ENCODE measurements around the gene RASGRF2.
A peak's percentile ranks its signal among the peaks of the same experiment; 100 is the strongest.
"Not testable (repeated sequence)": the region's sequence is repeated elsewhere in the genome, so short reads cannot be mapped to it uniquely, and the experiment has no call there.

RASGRF2 gene

DNA sequence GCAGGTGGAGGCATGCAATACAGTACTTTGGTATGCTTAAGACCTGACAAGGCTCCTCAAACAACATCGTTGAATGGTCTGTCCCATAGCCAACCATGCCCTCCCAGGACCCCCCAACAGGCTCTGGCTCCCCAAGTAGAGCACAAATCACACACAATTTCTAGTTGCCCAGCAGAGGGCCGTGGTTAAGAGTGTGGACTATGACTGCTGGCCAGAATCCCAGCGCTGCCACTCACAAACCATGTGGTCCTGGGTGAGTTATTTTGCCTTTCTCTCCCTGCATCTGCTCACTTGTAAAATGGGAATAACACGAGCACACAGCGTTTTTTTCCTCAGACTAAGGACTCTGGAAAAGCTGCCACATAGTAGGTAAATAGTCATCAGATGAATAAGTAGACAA is 279.4 kb downstream of the RASGRF2 start:
- DNase-seq (ENCODE audit: low read depth) = no peak

DNA sequence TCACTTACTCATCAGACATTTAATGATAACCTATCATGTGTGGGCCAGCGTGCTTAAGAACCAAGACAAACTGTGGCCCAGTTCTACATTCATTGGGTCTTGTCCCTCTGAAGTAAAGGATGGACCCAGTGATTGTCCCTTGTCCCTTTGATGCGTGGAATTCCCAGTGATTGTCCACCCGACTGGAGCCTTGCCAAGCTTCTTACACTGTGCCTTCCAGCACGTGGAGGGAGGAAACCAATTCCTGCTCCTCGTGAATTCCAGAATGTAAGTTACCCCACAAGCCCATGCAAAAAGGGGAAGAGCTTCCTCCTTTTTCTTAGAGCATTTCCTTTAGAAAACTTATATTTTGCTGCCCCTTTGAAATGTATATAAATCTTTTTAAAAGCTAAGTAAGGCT is 280.8 kb downstream of the RASGRF2 start:
- DNase-seq (ENCODE audit: low read depth) = no peak

DNA sequence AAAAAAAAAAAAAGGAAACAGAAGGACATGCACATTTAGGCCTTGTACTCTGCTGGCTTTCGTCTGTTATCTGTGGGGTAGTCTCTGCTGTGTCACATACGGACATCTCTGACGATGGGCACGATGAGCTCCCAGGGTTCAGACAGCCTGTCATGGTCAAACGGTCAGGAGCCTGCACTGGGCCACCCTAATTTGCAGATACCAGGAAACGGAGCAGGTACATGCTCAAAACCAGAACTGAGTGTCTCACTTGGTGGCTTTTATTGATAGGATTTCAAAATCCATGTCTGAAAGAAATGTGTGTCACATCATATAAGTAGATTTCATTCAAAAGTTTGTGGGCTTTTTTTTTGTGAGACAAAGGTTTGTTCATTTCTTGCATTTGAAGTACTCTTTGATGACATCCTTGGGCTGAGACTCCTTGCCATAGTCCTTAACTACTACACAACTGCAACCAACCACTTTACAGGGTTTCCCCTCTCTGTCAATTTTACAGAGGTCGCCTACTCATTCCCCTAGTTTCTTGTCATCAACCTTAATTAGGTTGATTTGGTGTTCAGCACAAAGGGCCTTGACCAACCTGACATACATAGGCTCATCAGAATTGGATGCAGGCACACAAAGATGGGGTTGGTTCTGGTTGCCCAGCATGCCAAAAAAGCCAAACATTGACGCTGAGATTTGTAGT is 281.9 kb downstream of the RASGRF2 start:
- DNase-seq (ENCODE audit: low read depth) = no peak

DNA sequence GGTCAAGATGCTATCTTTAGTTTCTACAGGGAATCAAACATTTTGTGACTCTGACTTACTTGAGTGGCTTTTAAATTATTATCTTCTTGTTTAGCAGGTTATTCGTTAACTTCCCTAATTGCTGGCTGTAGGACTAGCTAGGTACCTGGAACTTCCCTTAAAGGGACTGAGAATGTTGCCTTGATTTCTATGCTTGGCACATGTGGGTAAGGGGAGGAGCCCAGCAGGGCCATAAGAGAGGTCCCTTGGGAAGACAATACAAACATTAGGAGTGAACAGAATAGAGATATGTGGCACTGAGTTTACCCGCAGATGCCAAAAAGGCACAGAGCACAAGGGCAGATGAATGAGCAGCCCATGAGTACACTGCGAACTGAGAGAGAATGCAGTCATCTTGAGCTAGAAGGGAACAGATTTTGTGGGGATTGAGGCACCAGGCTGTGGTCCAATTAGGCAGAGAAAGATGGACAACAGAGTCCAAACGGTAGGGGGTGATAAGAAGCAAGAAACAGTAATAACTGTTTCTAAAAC is 282.8 kb downstream of the RASGRF2 start:
- DNase-seq (ENCODE audit: low read depth) = no peak

DNA sequence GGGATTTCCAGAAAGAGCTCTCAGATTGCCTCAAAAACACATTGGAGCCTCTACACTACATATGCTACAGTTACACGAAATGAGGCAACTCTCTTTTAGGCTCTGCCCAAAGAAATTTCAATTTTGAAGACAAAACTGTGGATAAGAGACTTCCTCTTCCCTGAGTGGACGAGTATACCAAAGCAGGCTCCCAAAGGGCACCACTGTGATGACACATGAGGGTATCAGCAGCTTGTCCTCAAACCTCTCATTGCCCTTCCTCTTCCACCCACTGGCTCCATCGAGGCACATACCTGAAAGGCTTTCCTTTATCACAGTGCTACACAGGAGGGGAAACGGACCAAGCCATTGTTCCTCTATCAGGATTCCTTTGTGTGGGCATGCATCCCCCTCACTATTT is 284.3 kb downstream of the RASGRF2 start:
- DNase-seq (ENCODE audit: low read depth) = no peak

DNA sequence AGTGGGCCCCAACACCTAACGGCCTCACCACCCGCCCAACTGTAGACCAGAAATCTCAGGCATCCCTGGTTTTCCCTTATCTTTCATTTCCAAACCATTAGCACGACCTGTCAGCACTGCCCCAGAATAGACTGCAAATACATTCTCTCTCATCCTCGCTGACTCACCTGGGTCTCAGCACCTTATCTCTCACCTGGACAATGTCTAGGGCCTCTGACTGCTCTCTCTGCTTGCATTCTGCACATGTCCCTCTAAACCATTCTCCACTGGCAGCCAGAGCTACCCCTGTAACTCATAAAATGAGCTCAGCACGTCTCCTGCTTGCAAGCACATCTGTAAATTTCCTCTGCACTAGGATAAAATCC is 285.7 kb downstream of the RASGRF2 start:
- no peak for DNase-seq (ENCODE audit: low read depth)

DNA sequence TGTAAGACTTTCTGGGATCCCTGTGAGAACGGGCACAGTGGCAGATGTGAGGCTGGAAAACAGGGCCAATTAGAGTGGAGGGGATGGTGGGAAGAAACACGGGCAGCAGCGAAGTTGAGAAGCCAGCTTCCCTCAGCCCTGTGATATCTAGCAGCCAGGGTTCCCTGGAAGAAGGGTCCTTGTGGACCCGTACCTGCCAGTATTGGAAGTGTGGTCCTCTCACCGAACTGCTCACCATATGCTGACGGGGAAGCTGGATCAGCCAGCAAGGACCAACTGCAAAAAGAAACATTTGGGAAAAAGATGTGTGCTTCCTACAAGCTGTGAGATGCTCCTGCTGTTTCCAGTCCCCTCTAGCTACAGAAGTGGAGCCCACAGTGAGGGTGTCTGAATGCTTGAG is 286.5 kb downstream of the RASGRF2 start:
- no peak for DNase-seq (ENCODE audit: low read depth)

DNA sequence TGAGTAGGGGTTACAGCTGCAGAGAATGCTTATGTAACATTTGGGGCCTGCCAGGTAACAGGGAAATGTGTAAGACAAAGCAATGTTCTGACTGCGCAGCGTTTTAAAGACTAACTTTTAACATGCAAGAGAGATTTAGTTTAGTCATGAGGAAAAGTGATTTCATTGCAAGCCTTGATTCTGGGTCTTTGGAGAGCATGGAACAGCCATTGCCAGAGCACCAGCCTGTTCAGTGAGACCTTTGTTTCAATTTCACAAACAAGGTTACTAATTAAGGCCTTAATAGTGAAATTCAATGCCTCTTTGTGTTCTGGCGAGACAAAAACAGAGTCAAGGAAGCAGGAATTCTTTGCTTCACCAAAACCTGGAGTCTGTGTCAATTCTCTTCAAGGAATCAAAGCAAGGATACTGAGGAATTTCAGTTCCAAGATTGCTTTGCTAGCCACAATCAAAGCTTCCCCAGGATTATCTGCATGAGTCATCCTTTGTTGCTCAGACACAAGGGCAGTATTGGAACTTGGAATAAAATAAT is 287.3 kb downstream of the RASGRF2 start:
- peak; percentile 54 for DNase-seq (ENCODE audit: low read depth)

DNA sequence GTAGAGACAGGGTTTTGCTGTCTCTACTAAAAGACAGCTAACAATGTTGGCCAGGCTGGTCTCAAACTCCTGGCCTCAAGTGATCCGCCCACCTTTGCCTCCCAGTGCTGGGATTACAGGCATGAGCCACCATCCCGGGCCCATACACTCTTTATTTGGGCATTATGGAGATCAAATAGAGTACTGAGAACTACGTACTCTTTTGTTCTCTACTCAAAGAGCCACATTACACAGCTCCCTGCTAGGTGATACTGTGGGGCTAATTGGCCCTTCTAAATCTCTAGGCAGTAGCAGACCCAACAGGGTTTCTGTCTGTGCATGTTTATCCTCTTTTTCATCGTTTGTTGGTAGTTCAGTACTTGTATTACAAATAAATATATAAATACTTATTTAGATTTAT is 289.1 kb downstream of the RASGRF2 start:
- no peak for DNase-seq (ENCODE audit: low read depth)

DNA sequence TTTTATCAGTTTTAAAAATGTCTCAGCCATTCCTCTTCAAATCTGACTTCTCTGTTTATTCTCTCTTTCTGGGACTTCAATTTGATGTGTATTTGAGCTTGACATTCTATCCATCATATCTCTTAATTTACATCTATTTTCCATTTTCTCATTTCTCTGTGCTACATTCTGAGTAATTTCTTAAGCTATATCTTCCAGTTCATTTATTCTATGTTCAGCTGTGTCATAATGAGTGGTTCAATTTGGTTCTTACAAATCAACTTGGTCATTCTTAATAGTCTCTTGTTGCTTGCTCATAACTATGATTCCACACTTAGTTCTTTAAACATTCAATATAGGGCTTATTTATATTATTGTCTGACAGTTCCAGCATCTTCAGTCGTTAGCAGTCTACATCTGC is 289.8 kb downstream of the RASGRF2 start:
- DNase-seq (ENCODE audit: low read depth) = no peak

DNA sequence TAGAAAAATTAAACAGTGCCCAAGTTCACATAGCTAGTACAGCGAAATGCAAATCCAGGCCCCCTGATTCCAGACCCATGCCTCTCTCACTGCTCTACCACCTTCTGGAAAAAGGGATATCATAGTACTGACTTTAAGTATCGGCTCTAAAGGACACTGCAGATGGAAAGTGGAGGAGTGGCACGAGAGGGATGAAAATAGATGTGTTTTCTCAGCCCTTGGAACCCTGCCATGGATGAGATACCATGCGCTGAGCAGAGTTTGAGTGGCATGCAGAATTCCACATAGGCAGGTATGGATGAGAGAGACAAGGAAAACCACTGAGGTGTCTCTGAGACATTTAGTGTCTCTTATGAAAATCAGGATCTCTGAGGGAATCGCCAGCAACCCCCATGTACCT is 291.8 kb downstream of the RASGRF2 start:
- no peak for DNase-seq (ENCODE audit: low read depth)

DNA sequence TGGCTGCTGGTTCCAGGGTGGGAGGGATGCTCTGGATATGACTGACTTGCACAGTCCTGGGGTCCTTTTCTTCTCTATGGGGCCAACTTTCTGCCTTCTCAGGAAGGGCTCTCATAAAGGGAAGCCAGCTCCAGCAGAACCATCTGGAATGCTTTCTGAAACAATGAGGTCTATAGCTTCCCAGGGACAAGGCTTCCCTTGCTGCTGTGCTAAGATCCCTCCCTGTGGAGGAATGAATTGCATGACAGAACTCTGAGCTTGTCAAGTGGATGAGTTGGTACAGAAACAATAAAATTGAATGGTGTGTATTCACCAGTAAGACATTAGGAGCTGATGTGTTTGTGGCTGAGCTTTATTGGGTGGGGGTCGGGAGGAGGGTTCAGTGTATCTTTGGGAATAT is 292.7 kb downstream of the RASGRF2 start:
- DNase-seq (ENCODE audit: low read depth) = no peak

DNA sequence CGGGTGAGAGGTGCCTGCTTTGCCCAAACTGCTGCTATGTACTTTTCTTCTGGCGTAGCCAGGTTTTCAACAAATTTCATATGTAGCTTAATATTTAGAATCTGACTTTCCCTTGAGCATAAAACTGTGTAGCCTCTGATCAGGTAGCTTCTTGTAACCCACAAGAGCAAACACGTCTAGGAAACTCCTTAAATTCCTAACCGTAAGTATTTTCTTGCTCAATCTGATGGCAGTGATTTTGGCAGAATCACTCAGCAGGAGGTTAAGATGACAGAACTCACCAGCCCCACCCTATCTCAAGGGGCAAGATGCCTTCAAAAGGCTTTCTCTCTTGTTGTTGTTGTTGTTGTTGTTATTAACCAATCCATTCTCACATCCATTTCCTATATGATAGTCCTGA is 293.7 kb downstream of the RASGRF2 start:
- no peak for DNase-seq (ENCODE audit: low read depth)

DNA sequence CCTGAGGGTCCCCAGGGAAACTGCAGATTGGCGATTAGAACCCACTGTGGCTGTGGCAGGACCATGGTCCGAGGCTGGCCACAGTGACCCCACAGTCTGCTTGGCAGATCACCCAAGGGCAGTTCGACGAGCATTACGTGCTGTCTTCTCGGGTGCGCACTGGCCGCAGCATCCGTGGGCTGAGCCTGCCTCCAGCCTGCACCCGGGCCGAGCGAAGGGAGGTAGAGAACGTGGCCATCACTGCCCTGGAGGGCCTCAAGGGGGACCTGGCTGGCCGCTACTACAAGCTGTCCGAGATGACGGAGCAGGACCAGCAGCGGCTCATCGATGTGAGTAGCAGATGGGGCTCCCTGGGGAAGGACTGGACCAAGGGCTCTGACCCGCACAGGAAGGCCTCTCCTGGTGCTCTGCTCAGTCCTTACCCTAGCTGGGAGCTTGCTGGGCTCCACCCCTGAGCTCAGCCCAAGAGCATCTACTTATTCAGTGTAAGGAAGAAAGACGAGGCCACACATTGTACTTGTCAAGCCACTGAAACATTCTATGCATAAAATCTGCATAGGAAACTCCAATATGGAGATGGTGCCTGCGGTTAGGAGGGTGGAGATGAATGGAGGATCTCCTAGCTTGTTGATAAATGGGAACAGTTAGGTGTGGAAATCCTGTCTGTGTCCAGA is 294.9 kb downstream of the RASGRF2 start:
- no peak for DNase-seq (ENCODE audit: low read depth)

DNA sequence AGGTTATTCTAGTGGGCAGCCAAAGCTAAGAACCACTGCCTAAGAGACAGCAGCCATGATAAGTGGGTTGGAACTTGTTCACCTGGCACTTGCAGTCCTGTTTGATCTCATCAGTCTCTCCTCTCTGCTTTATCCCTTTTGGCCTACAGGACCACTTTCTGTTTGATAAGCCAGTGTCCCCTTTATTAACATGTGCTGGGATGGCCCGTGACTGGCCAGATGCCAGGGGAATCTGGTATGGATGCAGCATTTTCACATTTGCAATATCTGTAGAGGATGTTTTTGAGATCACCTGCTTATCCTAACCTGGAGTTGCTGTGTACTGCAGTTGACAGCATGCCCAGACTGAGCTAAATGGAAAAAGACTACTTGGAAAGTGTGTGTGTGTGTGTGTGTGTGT is 296.6 kb downstream of the RASGRF2 start:
- no peak for DNase-seq (ENCODE audit: low read depth)

DNA sequence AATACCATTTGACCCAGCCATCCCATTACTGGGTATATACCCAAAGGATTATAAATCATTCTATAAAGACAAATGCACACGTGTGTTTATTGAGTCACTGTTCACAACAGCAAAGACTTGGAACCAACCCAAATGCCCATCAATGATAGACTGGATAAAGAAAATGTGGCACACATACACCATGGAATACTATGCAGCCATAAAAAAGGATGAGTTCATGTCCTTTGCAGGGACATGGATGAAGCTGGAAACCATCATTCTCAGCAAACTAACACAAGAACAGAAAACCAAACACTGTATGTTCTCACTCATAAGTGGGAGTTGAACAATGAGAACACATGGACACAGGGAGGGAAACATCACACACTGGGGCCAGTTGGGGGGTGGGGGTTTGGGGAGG is 302.6 kb downstream of the RASGRF2 start:
- DNase-seq (ENCODE audit: low read depth) = not testable (repeated sequence)

DNA sequence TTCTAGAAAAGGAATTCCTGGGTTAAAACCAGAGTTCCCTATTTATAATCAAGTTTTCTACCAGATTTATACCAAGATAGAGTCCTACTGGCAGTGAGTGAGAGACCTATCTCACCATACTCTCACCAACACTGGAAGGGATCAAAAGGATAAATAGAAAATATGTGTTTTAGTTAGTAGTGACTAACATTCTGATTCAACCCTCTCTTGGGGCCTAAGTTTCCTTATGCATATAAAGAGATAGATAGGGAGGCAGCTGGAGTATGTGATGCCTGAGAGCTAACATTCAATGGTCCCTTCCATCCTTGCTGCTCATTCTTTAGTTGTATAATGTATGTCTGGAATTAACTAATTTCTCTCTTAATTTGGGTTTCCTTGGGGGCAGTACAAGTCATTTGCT is 304.9 kb downstream of the RASGRF2 start:
- DNase-seq (ENCODE audit: low read depth) = no peak

DNA sequence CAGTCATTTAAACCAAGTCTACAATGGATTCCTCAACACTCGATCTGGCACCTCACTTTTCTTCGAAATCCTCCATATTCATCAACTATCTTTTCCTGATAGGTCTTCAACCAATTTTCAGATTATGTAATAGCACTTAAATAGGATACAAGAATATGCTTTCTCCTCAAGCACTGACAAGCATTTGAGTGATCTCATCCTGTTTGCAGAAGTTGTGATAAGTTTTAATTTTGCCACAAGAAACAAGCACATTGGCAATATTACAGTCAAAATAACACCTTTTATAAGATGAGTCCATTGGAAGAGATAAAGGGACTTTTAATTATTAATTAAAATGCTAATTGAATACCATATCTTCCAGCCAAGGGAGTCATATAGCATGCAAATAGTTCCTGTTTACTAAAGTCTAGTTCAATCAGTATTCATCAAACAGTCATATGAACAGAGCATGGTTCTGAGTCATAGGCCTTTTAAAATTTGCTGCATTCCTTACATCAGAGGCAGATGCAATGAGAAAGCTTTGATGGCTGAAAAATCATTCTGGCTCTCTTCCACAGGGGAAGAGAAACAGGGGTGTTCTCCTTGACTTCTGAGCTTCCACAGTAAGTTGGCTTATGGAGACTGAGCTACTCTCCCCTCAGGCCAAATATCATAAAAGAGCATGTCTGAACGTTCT is 308.5 kb downstream of the RASGRF2 start:
- peak; percentile 61 for DNase-seq (ENCODE audit: low read depth)

DNA sequence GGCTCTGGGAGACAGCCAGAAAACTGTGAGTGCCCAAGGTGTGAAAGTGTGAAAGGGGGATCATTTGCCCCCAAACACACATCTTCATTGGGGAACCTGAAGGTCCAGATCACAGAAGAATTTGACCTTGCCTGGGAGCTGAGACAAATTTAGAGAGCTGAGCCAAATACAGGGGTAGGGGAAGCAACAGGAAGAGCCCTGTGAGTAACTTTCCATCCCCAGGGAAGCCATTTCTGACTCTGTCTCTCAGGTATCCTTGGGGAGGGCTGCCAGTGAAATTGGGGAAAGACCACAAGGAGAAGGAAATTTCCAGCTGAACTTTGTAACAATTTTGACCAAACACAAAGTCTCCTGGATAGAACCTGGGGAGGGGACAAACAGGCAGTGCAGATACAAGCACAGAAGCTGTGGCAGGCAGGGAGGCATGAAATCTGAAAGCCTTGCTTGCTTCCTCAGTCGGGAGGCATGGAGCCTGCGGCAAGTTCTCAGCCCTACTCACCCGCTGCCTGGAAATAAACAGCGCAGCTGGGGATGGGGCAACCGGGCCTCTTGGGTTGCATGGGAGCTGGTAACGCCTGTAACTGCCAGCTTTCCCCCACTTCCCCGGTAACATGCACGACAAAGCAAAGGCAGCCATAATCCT is 309.7 kb downstream of the RASGRF2 start:
- no peak for DNase-seq (ENCODE audit: low read depth)

DNA sequence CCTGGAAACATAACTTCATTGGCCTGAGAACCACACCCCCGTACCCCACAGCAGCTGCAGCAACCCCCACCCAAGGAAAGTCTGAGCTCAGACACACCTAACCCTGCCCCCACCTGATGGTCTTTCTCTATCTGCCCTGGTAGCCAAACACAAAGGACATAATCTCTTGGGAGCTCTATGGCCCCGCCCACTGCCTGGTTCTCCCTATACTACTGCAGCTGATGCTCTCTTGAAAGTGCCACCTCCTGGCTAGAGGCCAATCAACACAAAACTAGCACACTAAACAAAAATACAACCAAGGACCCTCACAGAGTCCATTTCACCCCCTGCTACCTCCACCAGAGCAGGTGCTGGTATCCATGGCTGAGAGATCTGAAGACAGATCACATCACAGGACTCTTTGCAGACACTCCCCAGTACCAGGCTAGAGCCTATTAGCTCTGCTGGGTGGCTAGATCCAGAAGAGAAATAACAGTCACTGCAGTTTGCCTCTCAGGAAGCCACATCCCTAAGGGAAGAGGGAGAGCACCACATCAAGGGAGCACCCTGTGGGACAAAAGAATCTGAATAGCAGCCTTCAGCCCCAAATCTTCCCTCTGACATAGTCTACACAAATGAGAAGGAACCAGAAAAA is 310.3 kb downstream of the RASGRF2 start:
- not testable (repeated sequence) for DNase-seq (ENCODE audit: low read depth)
